Effector memory CD8-positive, alpha-beta T cell (primary cell): ENCODE results near the gene METTL1.

Source experiments
- ATAC-seq: fragments of 150-1000 bp; cut with Tn5 transposase; replicated peaks from 2 replicates; pipeline ENCODE4 v1.10.0; 2021; ENCODE audit warnings: mild to moderate bottlenecking, moderate library complexity
- DNase-seq, 3 experiments: peaks; one replicate each; pipeline ENCODE4 v3.0.0; 2021
- H3K27ac Mint-ChIP-seq, 2 donors: one replicate each; pipeline ENCODE4 v1.8.0; 2022; ENCODE audit warnings: mild to moderate bottlenecking in 2 of 2, mixed read lengths in 2 of 2, moderate library complexity in 2 of 2
- H3K27me3 Mint-ChIP-seq, 2 donors: one replicate each; pipeline ENCODE4 v1.8.0; 2022; ENCODE audit warnings: mixed read lengths in 2 of 2
- H3K36me3 Mint-ChIP-seq: one replicate; pipeline ENCODE4 v1.8.0; 2022; ENCODE audit warnings: mild to moderate bottlenecking, moderate library complexity, mixed read lengths; ENCODE audit not compliant: insufficient read depth
- H3K4me1 Mint-ChIP-seq, 2 donors: one replicate each; pipeline ENCODE4 v1.8.0; 2022; ENCODE audit warnings: low read depth in 2 of 2, mixed read lengths in 2 of 2
- H3K4me3 Mint-ChIP-seq, 2 donors: one replicate each; pipeline ENCODE4 v1.8.0; 2022; ENCODE audit warnings: mild to moderate bottlenecking in 2 of 2, mixed read lengths in 2 of 2, moderate library complexity in 2 of 2
- H3K9me3 Mint-ChIP-seq, 2 donors: one replicate each; pipeline ENCODE4 v1.8.0; 2022; ENCODE audit warnings: mixed read lengths in 2 of 2

The METTL1 gene

DNA sequence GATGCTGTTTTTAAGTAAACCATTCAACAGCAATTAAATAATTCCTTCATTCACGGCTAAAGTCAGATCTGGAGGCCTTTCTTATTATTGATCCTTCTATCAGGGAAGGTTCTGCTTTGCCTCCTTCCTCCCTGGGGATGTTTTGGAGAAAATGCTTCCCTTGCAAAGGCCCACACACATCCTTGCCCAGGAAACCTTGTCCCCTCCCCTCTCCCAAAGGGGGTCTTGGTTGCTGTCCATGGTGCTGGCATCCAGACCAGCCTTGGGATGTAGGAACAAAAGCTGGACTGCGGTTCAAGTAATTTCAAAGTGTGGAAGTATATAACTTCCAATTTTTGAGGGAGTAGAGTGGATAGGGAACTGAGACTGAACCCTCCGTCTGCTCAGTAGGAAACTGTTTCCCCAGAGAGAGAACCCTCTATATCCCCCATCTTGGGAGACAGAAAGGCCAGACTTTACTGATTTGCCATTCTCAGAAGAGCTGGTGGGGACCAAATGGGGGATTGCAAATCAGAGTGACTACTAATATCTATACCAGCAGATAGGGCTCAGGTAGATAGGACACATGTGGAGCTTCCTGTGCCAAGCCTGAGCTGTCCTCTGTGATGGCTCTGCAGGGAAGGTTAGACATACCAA, 11.4 kb downstream of the METTL1 start:
- Mint-ChIP-seq H3K9me3 (no peaks in the 10 kb centered on the region), H3K27me3 (peaks cover 24 to 26% of the 10 kb centered on the region in 2 donors), H3K36me3 (peaks cover 16% of the 10 kb centered on the region), H3K4me3 (no peak overlapping the region), H3K27ac (no peak overlapping the region), H3K4me1 (peaks cover 32 to 34% of the 10 kb centered on the region in 2 donors)
- no peak for ATAC-seq
- no peak for DNase-seq

DNA sequence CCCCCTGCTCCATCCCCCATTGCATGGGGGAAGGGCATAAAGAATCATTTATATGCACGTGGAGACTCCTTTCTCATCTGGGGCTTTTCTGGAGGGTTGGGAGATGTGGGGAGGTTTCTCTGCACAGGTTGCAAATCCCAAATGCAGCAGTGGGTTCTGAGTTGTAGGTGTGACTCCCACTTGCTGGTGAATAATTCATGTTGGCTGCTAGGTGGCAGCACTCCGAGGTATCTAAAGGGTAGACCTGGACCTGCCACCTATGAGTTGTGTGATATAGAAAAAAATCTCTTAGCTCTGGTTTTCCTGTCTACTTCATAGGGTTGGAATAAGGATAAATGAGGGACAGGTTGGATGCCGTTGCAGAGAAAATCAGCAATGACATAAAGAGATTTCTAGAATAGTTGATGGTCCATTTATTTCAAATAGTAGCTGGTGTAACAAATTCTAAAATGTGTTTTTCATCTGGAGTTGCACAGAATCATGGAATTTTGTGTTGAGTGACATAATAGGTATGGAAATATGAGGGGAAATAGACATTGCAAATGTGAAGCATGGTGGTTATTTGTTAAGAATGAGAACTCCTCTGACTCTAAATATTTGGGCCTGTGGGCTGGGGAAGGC, 12.4 kb downstream of the METTL1 start:
- Mint-ChIP-seq H3K36me3 (peaks cover 16% of the 10 kb centered on the region), H3K27me3 (peaks cover 14 to 16% of the 10 kb centered on the region in 2 donors), H3K27ac (no peak overlapping the region), H3K9me3 (no peaks in the 10 kb centered on the region), H3K4me3 (no peak overlapping the region), H3K4me1 (peaks cover 27% of the 10 kb centered on the region in 2 donors)
- DNase-seq (no peak), ATAC-seq (peak; percentile 20)

DNA sequence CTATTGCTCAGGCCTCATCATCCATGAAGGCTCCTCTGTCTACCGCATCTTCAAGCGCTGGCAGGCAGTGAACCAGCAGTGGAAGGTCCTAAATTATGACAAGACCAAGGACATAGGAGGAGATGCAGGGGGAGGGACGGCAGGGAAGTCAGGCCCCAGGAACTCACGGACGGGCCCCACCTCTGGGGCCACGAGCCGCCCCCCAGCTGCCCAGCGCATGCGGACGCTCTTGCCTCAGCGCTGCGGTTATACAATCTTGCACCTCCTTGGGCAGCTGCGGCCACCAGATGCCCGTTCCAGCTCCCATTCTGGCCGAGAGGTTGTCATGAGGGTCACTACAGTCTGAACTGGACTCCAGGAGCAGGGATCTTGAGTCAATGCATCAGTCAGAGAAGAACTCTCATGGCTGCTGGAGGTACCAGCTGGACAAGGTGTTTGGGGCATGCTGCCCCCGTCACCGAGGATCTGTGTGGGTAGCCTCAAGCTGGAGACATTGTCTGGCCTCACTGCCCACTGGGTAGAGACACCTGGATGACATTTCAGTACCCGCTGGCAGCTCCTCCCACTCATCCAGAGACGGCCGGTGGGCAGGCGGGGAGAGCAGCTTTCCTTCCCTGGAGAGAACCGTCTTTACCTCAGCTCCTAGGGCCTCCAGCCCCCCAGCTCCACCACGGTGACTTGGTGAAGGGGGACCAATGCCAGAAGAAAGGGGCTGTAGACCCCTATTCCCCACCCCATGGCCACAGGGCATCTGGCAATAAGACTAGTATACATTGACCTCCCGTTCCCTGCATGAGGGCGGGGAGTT, 13.1 kb downstream of the METTL1 start:
- Mint-ChIP-seq H3K27me3 (peaks cover 7 to 9% of the 10 kb centered on the region in 2 donors), H3K36me3 (peaks cover 16% of the 10 kb centered on the region), H3K4me3 (peak overlapping the region in 1 of 2 donors; percentile 17), H3K9me3 (no peaks in the 10 kb centered on the region), H3K27ac (no peak overlapping the region), H3K4me1 (peaks cover 29 to 34% of the 10 kb centered on the region in 2 donors)
- ATAC-seq (no peak), DNase-seq (no peak)

DNA sequence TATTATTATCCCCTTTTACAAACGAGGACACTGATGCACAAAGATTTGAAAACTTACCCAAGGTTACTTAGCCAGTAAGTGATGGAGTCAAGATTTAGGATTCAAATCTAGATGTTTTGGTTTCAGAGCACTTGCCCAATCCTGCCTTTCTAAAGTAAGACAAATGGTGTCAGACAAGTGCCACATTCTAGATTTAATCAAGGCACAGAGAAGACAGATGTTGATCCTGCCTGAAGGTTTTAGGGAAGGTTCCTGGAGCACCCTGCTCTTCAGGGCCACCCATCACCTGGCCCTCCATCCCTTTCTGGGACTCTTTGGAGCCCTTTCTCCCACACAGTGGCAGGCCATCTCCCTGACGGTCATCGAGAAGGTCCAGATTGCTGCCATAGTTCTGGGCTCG, 14.1 kb downstream of the METTL1 start:
- no peaks in the 10 kb centered on the region for H3K27me3 Mint-ChIP-seq
- no peak overlapping the region for H3K27ac Mint-ChIP-seq
- H3K9me3 Mint-ChIP-seq: no peaks in the 10 kb centered on the region
- peaks cover 31 to 43% of the 10 kb centered on the region in 2 donors for H3K4me1 Mint-ChIP-seq
- ATAC-seq (no peak), DNase-seq (no peak)
- no peak overlapping the region for H3K4me3 Mint-ChIP-seq
- H3K36me3 Mint-ChIP-seq: peaks cover 18% of the 10 kb centered on the region

DNA sequence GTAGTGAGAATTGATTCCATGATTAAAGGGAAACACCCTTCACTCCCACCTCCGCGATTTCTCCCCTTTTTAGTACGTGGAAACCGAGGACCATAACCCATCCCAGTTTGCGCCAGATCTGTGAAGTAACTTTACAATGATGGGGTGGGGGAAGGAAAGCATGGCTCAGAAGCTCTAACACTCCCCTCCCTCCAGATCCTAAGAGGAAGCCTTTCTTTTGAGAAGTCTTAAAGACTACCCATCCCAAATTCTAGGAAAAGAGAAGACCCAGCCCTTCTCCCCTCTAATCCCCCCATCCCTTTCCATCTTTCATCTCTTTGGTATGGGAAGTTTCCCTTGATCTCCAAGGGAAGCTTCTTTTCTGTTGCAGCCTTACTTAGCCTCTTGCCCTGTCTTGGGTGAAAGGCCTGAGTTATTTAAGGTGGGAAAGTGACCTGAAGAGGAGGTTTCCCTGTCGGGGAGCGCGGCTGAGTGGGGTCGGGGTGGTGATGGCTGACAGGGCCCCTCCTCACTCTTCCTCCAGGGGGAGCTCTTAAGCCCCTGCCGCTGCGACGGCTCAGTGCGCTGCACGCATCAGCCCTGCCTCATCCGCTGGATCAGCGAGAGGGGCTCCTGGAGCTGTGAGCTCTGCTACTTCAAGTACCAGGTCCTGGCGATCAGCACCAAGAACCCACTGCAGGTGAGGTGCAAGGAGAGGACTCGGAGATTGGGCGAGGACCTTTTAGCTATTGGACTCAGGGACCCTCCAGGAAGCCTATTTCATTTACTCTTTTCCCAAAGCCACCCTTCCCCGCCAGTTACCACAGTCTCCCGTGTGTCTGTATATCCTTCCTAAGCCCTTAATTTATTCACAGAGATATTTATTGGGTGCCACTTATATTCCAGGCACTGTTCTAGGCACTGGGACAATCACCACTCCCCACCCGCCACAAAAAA, 15.2 kb downstream of the METTL1 start:
- Mint-ChIP-seq H3K4me1 (peaks cover 36 to 54% of the 10 kb centered on the region in 2 donors), H3K27me3 (no peaks in the 10 kb centered on the region), H3K4me3 (peak overlapping the region; percentile 85), H3K27ac (peak overlapping the region; percentile 80 to 88), H3K36me3 (peaks cover 29% of the 10 kb centered on the region), H3K9me3 (no peaks in the 10 kb centered on the region)
- peak; percentile 59 to 69 (median 63) for DNase-seq
- ATAC-seq: peak; percentile 16

DNA sequence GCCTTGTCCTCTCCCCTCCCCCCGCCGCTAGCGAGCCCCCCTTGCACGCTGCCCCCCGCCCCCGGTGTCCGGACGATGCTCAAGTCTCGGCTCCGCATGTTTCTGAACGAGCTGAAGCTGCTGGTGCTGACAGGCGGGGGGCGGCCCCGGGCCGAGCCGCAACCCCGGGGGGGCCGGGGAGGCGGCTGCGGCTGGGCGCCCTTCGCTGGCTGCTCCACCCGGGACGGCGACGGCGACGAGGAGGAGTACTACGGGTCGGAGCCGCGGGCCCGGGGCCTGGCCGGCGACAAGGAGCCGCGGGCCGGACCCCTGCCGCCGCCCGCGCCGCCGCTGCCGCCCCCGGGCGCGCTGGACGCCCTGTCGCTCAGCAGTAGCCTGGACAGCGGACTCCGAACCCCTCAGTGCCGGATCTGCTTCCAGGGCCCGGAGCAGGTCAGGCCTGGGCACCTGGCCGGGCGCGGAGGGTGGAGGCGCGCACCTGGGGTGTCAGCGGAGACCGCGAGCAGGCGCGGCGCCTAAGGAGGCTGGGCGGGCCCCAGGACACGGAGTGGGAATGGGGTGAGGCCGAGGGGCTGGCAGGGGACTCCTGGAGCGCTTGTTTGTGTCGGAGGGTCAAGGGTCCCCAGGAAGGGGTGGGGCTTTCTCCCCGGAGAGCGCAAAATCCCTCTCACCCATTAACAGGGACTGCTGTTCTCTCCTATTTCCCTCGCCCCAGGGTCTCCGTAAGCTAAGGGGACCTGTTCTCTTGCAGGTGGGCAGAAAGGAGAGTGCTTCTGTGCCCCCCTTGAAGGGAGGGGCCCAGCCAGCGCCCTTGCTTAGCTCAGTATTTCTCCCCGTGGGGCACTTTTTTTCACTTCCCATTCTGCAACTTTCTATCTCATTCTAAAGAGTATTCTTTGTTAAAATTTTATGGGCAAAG, 16.2 kb downstream of the METTL1 start:
- ATAC-seq: peak; percentile 13
- peak; percentile 43 to 53 (median 44) for DNase-seq
- peak overlapping the region; percentile 80 to 88 for H3K27ac Mint-ChIP-seq
- H3K4me1 Mint-ChIP-seq: peaks cover 42 to 62% of the 10 kb centered on the region in 2 donors
- no peaks in the 10 kb centered on the region for H3K27me3 Mint-ChIP-seq
- H3K36me3 Mint-ChIP-seq: peaks cover 29% of the 10 kb centered on the region
- H3K9me3 Mint-ChIP-seq: no peaks in the 10 kb centered on the region
- H3K4me3 Mint-ChIP-seq: peak overlapping the region; percentile 85

DNA sequence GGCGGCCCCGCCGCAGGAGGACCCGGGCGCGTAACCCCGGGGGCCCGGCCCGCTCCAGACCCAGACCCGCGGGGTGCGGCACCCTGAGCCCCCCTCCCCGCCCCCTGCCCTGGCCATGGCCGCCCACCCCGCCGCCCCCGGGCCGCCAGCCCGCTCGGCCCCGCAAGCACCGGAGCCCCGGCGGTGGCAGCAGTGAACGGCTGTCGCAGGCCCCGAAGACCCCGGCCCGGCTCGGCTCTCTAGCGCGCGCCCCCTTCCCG, 16.8 kb downstream of the METTL1 start:
- Mint-ChIP-seq H3K4me3 (peak overlapping the region; percentile 85), H3K9me3 (no peaks in the 10 kb centered on the region), H3K27ac (no peak overlapping the region), H3K36me3 (peaks cover 29% of the 10 kb centered on the region), H3K27me3 (no peaks in the 10 kb centered on the region), H3K4me1 (peaks cover 45 to 66% of the 10 kb centered on the region in 2 donors)
- no peak for ATAC-seq
- DNase-seq: no peak

DNA sequence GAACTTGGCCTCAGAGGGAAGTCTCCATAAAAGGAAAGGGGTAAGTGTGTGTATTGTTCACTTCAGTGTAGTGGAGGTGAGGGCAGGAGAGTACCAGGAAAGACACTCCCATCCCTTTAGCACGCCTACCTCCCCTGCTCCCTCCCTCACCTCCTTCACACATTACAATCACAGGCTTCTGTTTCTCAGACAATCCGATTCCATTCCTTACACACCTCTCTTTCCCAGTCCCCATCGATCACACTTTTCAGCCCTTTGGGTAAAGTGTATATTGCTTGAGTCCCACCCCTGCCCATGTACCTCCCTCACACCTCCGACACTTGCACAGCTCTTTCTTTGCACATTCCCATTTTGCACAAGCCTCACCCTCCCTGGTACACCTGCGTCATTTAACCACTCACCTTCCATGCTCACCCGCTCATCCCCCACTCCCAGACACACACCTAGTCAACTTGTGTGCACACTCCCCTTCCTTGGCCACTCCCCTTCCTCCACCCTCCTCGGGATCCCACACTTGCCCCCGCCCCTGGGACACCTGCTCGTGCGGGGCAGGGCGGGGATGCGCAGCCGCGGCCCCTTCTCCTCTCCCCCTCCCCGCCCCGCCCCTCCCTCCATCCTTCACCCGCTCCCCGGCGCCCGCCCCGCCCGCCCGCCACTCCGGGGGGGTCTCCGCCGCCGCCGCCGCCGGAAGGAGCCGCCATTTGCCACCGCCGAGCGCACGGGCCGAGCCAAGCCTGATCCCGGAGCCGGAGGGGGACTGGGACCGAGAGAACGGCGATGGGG, 17.3 kb downstream of the METTL1 start, which contains the start of gene MARCHF9:
Gene MARCHF9, plus strand, starts transcription at position 693 of the 783 bp plus-strand sequence. CDS start 426 bp downstream, outside the sequence.
- no peaks in the 10 kb centered on the region for H3K9me3 Mint-ChIP-seq
- ATAC-seq: peak; percentile 31
- no peaks in the 10 kb centered on the region for H3K27me3 Mint-ChIP-seq
- H3K4me3 Mint-ChIP-seq: peak within 1 kb of the TSS; percentile 85 to 86
- DNase-seq: peak; percentile 62 to 75 (median 72)
- peaks cover 42 to 64% of the 10 kb centered on the region in 2 donors for H3K4me1 Mint-ChIP-seq
- peak within 1 kb of the TSS; percentile 86 to 89 for H3K27ac Mint-ChIP-seq
- peaks cover 29% of the 10 kb centered on the region for H3K36me3 Mint-ChIP-seq

DNA sequence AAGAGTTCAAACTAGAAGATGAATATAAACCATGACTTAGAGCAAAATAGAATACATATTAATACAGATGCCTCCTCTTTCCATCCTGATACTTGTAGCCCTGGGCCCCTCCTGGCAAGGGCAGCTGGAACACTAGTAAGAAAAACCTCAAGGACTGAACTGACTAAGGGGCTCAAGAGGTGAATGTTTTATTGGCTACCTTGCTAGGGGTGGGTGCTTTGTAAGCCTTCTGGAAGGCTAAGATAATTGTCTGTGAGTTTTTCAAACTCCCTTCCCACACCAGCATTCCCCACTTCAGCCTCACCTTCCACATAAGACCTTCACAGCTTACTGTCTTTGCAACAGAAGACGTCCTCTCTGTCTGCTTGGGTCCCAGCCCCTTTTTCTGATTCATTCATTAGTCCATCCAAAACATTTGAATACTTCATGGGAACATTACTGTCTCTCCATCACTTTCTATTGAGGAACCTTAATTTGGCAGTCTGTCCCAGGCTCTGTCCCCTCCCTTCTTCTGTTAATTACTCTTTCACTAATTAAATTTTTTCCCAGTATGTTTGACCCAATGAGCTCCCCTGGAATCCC, 18.1 kb downstream of the METTL1 start:
- Mint-ChIP-seq H3K27me3 (no peaks in the 10 kb centered on the region), H3K36me3 (peaks cover 32% of the 10 kb centered on the region), H3K4me1 (peaks cover 37 to 57% of the 10 kb centered on the region in 2 donors), H3K27ac (peak overlapping the region; percentile 86 to 89), H3K9me3 (no peaks in the 10 kb centered on the region), H3K4me3 (peak overlapping the region; percentile 82 to 86)
- no peak for DNase-seq
- ATAC-seq: no peak

DNA sequence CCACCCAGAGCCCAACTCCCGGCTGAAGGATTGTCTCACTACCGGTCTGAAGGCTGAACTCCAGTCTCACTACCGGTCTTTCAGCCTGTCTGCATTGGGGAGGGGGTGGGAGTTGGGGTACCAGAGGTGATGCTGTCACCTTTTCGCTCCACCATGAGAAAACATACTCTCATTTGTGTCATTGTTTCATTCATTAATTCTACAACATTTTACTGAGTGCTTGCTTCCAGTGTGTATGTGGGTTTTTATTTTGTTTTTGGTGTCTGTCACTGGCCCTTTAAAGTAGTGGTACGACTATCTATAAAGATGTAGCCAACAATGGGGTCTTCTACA, 19.3 kb downstream of the METTL1 start:
- no peak for ATAC-seq
- DNase-seq: no peak
- Mint-ChIP-seq H3K27ac (peak overlapping the region; percentile 86 to 89), H3K27me3 (no peaks in the 10 kb centered on the region), H3K4me3 (peak overlapping the region; percentile 84 to 96), H3K9me3 (no peaks in the 10 kb centered on the region), H3K36me3 (peaks cover 39% of the 10 kb centered on the region), H3K4me1 (peaks cover 37 to 57% of the 10 kb centered on the region in 2 donors)

DNA sequence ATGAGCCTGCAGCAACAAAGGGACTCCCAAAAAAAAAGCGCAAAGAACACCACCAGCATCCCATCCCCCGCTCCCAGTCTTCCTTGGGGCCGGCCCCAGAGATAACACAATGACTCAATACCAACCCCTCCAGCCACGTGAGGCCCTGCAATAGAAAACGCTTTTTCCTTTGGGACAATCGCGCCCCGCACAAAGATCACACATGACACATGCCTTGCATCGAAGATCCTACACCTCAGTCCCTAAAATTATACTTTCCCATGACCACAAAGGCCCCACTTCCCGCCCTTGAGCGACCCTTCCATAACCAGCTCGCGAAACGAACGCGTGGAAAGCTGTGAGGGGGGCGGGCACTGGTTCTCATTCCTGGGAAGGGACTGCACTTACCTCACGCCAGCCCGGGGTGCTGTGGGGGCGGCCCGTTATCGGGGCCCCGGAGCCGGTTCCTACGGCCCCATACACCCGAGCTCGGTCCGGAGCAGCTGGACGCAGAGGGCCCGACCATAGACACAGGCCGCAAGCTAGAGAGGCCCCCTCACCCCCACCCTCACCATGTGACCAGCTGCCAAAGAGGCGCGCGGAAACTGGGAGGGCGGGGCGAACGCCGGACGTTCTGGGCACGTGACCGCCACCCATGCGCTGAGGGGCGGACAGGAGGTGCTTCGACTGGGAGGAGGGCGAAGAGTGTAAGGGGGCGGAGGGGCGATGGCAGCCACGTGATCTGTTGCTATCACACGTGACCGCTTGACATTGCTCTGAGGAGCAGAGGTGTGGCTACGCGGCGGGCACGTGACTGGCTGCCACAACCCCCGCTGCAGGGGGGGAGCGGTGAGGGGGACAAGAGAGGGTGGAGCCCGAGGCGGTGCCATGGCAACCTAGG, 19.9 kb downstream of the METTL1 start, which contains the start of gene CDK4:
Gene CDK4, minus strand, starts transcription at position 523 of the 880 bp plus-strand sequence. CDS start 593 bp downstream, outside the sequence.
- Mint-ChIP-seq H3K4me3 (peak within 1 kb of the TSS; percentile 84 to 96), H3K4me1 (peaks cover 36 to 55% of the 10 kb centered on the region in 2 donors), H3K27me3 (no peaks in the 10 kb centered on the region), H3K27ac (peak within 1 kb of the TSS; percentile 86 to 89), H3K9me3 (no peaks in the 10 kb centered on the region), H3K36me3 (peaks cover 41% of the 10 kb centered on the region)
- ATAC-seq (peak; percentile 79), DNase-seq (peak; percentile 98 to 99 (median 99))
